KOPT-K1 (cell line): ENCODE data around the gene APOL6.
"Not testable (repeated sequence)": the region's sequence is repeated elsewhere in the genome, so short reads cannot be mapped to it uniquely, and the experiment has no call there.

Experiments used
- H3K27ac ChIP-seq: fragments of 200-600 bp; sonication (generic); 2 replicates; pipeline ENCODE4 v1.5.1; 2016; ENCODE audit warnings: antibody characterized with exemption, mild to moderate bottlenecking, low read depth, low read length; ENCODE audit not compliant: poor library complexity, severe bottlenecking
- H3K36me3 ChIP-seq: fragments of 200-600 bp; sonication (generic); 2 replicates; pipeline ENCODE4 v1.5.1; 2017; ENCODE audit warnings: antibody characterized with exemption, mild to moderate bottlenecking, low read length, moderate library complexity; ENCODE audit not compliant: insufficient read depth
- H3K9me3 ChIP-seq: fragments of 200-600 bp; sonication (generic); 2 replicates; pipeline ENCODE4 v1.5.1; 2017; ENCODE audit warnings: antibody characterized with exemption, low read length, mild to moderate bottlenecking; ENCODE audit not compliant: insufficient read depth, poor library complexity, severe bottlenecking

Gene APOL6

GRCh38 chr22:35664955-35665587 lies 16.8 kb downstream of the APOL6 start:
- H3K36me3 ChIP-seq, result peaks cover 62% of the 10 kb centered on the region
- peaks cover 67% of the 10 kb centered on the region for H3K9me3 ChIP-seq

GRCh38 chr22:35666699-35667098 lies 18.5 kb downstream of the APOL6 start:
- Histone ChIP-seq H3K9me3 (peaks cover 70% of the 10 kb centered on the region), H3K36me3 (peaks cover 56% of the 10 kb centered on the region)
- not testable (repeated sequence) for H3K27ac ChIP-seq

More at GRCh38 chr22:35664955-35665587, 16.8 kb downstream of the APOL6 start:
- no peak overlapping the region for H3K27ac ChIP-seq

GRCh38 chr22:35674335-35674734 lies 26.1 kb downstream of the APOL6 start:
- H3K36me3 ChIP-seq, result no peaks in the 10 kb centered on the region
- H3K27ac ChIP-seq, result no peak overlapping the region
- peaks cover 27% of the 10 kb centered on the region for H3K9me3 ChIP-seq

- H3K9me3 ChIP-seq, result peaks cover 32% of the 10 kb centered on the region
- H3K27ac ChIP-seq, result not testable (repeated sequence)
These were observed 27.8 kb downstream of the APOL6 start for GRCh38 chr22:35676065-35676464.

GRCh38 chr22:35677460-35678187 lies 29.4 kb downstream of the APOL6 start:
- Histone ChIP-seq H3K27ac (no peak overlapping the region), H3K36me3 (no peaks in the 10 kb centered on the region), H3K9me3 (peaks cover 30% of the 10 kb centered on the region)

More at GRCh38 chr22:35676065-35676464, 27.8 kb downstream of the APOL6 start:
- not testable (repeated sequence) for H3K36me3 ChIP-seq

GRCh38 chr22:35678836-35679235 lies 30.6 kb downstream of the APOL6 start:
- Histone ChIP-seq H3K27ac (no peak overlapping the region), H3K36me3 (no peaks in the 10 kb centered on the region), H3K9me3 (peaks cover 23% of the 10 kb centered on the region)

GRCh38 chr22:35679492-35679891 lies 31.2 kb downstream of the APOL6 start:
- peaks cover 23% of the 10 kb centered on the region for H3K9me3 ChIP-seq
- H3K27ac ChIP-seq, H3K36me3 ChIP-seq: not testable (repeated sequence)

- Histone ChIP-seq H3K36me3 (no peaks in the 10 kb centered on the region), H3K27ac (no peak overlapping the region), H3K9me3 (peaks cover 16% of the 10 kb centered on the region)
These were observed 33.3 kb downstream of the APOL6 start for GRCh38 chr22:35681454-35682052.

GRCh38 chr22:35683560-35683959 lies 35.3 kb downstream of the APOL6 start:
- peaks cover 16% of the 10 kb centered on the region for H3K9me3 ChIP-seq
- H3K36me3 ChIP-seq, result no peaks in the 10 kb centered on the region
- no peak overlapping the region for H3K27ac ChIP-seq

- H3K36me3 ChIP-seq, result no peaks in the 10 kb centered on the region
- H3K9me3 ChIP-seq, result peaks cover 16% of the 10 kb centered on the region
- no peak overlapping the region for H3K27ac ChIP-seq
These were observed 36.0 kb downstream of the APOL6 start for GRCh38 chr22:35684270-35684700.

GRCh38 chr22:35684732-35685131 lies 36.5 kb downstream of the APOL6 start:
- Histone ChIP-seq H3K36me3 (no peaks in the 10 kb centered on the region), H3K27ac (no peak overlapping the region), H3K9me3 (peaks cover 16% of the 10 kb centered on the region)

- H3K27ac ChIP-seq, result no peak overlapping the region
These were observed 37.5 kb downstream of the APOL6 start for GRCh38 chr22:35685731-35686130.

GRCh38 chr22:35686298-35686697 lies 38.1 kb downstream of the APOL6 start:
- Histone ChIP-seq H3K9me3 (peaks cover 9% of the 10 kb centered on the region), H3K27ac (no peak overlapping the region), H3K36me3 (no peaks in the 10 kb centered on the region)

More at GRCh38 chr22:35685731-35686130, 37.5 kb downstream of the APOL6 start:
- Histone ChIP-seq H3K9me3 (peaks cover 15% of the 10 kb centered on the region), H3K36me3 (no peaks in the 10 kb centered on the region)

GRCh38 chr22:35687461-35687860 lies 39.2 kb downstream of the APOL6 start:
- no peak overlapping the region for H3K27ac ChIP-seq
- H3K36me3 ChIP-seq, result no peaks in the 10 kb centered on the region
- no peaks in the 10 kb centered on the region for H3K9me3 ChIP-seq

GRCh38 chr22:35688913-35689675 lies 40.8 kb downstream of the APOL6 start:
- Histone ChIP-seq H3K36me3 (no peaks in the 10 kb centered on the region), H3K27ac (no peak overlapping the region), H3K9me3 (no peaks in the 10 kb centered on the region)
